GM21825 (cell line): ENCODE data around the gene MEN1.
A peak's percentile ranks its signal among the peaks of the same experiment; 100 is the strongest.

Source experiments
- ATAC-seq: cut with Tn5 transposase; IDR thresholded peaks from one replicate; pipeline ENCODE4 v1.9.1; 2021; ENCODE audit warnings: mild to moderate bottlenecking, moderate library complexity; ENCODE audit not compliant: unreplicated experiment

MEN1 gene

GRCh38 chr11:64810271-64810890, at the start of gene MEN1:
TSS of gene MEN1 (minus strand) at chr11:64810551. CDS start at chr11:64810109, 442 bp downstream.
- peak; percentile 47 for ATAC-seq

GRCh38 chr11:64859542-64860414, 49.4 kb upstream of the MEN1 start:
- peak; percentile 58 for ATAC-seq

DNA sequence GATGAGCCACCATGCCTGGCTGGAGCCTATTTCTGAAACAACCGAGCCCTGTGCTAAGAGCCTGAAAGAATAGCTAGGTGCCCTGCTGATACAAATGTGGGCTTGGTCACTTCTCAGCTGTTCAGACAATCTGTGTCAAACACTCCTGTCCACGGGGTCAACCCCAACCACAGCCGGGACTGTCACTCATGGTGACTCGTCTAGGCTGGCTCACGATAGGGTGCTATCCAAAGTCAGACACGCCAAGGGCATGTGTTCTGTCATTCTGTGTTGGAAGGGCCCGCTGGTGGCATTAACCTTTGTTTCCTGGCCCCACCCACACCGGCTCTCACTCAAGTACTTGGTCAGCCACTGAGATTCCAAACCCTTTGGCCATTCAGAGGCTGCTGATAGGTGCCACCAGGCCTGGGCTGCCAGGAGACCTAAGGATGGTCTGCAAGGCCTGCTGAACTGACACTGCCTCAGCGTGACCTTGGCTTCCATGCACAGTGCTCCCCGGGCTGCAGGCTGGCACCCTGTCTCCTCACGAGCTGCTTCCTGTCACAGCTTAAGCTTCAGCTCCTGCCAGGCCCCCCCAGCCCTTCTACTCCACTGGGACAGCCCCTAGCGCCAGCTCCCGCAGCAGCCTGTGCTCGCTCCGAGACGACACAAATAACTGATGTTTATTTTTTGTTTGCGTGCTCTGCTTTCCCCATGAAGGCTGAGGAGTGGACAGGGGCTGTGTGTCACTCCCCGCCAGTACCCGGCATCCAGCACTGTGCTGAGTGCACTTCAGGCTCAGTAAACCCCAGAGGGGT, 48.3 kb upstream of the MEN1 start:
- ATAC-seq, result no peak

DNA sequence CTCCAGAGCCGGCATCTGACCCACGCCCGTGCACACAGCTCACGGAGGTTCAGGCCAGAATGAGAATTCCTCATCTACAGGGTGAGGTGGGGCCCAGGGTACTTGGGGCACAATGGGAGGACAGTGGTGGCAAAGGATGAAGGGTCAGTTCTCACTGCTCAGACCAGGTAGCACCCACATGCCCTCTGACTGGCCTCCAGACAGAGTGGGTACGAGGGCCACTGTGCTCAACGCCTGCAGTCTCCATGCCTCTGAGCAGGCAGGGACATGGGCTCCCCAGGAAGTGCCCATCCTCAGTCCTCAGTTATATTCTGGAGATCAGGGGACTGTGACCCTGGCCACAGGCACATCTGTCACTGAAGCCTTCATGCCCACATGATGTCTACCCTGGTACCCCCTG, 47.1 kb upstream of the MEN1 start:
- ATAC-seq, result no peak

- no peak for ATAC-seq
Measured at GRCh38 chr11:64856382-64857227, 46.3 kb upstream of the MEN1 start.

GRCh38 chr11:64855596-64856304, 45.4 kb upstream of the MEN1 start:
- ATAC-seq, result no peak

GRCh38 chr11:64854534-64855502, 44.5 kb upstream of the MEN1 start:
- no peak for ATAC-seq

GRCh38 chr11:64854157-64854533, 43.8 kb upstream of the MEN1 start:
- no peak for ATAC-seq

GRCh38 chr11:64853709-64854108, 43.4 kb upstream of the MEN1 start:
- no peak for ATAC-seq

DNA sequence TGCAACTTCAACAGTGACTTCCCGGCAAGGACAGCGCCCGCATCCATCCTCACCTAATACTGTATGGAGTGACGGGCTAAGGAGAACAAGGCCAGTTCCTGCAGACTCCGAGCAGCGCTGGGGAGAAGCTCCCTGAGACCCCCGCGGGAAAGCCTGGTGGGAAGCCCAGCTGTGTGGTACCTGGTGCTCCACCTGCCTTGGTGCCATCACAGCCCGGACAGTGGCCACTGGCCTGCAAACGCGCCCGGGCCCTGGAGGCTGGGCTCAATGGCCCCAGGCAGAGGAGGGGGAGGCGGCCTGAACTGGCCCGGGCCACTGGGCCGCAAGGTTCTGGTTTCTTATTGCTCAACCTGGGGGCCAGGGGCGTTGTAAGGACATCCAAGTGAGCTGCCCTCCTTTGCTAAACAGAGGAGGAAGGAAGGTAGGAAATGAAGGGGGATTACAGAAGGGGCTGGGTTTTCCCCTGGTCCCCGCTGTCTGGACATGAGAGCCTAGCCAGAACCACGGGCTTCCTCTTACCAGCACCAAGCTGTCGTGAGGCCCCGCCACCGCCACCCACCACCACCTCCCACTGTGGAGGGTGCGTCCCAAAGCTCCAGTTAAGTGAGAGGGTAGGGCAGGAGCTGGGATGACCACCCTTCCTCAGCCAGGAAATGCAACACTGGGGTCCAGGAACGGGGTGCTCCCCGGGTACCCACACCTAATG, 42.6 kb upstream of the MEN1 start:
- ATAC-seq, result no peak

DNA sequence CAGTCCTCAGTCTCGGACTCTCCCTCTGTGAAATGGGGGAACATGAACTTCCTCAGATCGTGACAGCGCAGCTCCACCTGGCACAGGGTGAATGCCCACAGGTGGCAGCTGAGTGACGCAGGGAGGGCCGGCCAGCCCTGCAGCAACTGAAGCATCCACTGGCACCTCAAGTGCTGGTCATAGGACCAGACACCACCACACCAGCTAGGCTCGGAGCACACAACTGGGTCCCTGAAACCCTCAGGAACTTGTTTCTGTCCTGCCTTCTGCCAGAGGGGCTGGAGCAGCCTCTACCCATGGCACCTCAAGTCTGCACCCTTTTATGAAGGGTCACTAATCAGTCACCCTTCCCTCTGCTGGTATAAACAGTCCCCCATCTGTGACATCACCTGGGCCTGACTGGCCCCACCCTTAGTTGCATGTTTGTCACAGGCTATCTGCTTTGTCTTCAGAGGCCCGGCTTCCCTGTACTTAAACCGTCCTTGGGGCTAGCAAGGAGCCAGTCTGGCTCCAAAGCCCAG, 41.5 kb upstream of the MEN1 start:
- peak; percentile 8 for ATAC-seq

- peak; percentile 61 for ATAC-seq
Measured at GRCh38 chr11:64850979-64851567, 40.7 kb upstream of the MEN1 start.

- ATAC-seq, result no peak
Measured at GRCh38 chr11:64849598-64850356, 39.4 kb upstream of the MEN1 start.

DNA sequence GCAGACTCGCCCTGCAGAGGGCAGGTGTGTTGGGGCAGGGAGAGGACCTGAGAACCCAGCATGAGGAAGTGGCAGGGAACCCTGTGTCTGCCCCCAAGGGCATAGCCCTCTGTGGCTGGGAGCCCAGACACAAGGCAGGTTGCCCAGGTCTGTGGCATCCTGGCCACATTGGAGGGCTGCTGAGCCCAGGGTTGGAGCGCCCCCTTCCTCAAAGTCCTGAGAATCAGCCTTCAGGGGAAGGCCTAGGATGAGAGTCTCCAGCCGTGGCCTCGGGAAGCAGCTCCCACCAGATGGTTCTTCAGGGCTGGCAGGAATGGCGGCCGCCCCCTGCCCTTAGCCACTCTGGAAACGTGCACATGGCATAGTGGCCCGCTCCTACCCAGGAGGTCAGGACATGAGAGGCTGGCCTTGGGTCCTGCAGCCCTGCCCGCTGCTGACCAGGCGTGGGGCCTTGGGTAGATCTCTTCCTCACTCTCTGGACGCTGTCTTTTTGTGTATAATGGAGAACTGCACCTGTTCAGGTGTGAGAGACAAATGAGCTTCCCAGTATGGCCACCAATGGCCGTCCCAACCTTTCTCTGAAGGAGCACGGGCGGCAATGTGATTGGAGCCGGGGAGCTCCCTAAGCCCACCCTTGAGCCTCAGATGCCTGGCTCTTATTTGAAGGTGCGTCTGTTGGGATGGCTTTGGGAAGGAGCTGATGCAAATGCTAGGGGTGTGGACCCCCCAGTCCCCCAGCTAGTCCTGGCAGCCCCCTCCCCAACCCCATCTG, 38.7 kb upstream of the MEN1 start:
- ATAC-seq, result no peak

GRCh38 chr11:64848214-64848825, 38.0 kb upstream of the MEN1 start:
- ATAC-seq, result no peak
